H1 (cell line): Measurements from ENCODE around the gene CLUH. TPM values are rescaled to one million over a fixed set of nuclear protein-coding genes. Genes with fewer than 3 reads are reported as not detected.

Source experiments
- CTCF ChIA-PET: fragments of 300-600 bp; sonication (Branson Sonifier 250); formaldehyde crosslinking; loops from one replicate; lab custom pipeline; 2021; ENCODE audit not compliant: partially characterized antibody; lab: Charles Lee
- POLR2A ChIA-PET: fragments of 300-600 bp; sonication (Branson Sonifier 250); formaldehyde crosslinking; loops from one replicate; lab custom pipeline; 2021; ENCODE audit warnings: inconsistent platforms; ENCODE audit not compliant: partially characterized antibody; lab: Charles Lee
- DNase-seq, 2 experiments: peaks; one replicate each; pipeline versions ENCODE4 v3.0.0 to v3.0.0-alpha.2; 2010 to 2022; ENCODE audit warnings: low spot score in 2 of 2, low read depth in 1 of 2, mixed read lengths in 1 of 2
- FAIRE-seq: peaks from 2 replicates; lab custom pipeline; 2011; peaks lifted over from hg19 to GRCh38; lab: Jason Lieb, UNC
- H2AFZ ChIP-seq: 2 replicates; pipeline ENCODE4 v1.8.1; 2012; ENCODE audit warnings: low read length, inconsistent platforms
- H2AK5ac ChIP-seq: 2 replicates; pipeline ENCODE4 v1.6.1; 2013; ENCODE audit warnings: low read depth, low read length
- H2BK120ac ChIP-seq: replicated peaks from 2 replicates; pipeline ENCODE3; 2013; ENCODE audit warnings: low read depth, low read length, inconsistent platforms
- H2BK12ac ChIP-seq: 2 replicates; pipeline ENCODE4 v1.6.1; 2013; ENCODE audit warnings: low read depth, low read length
- H2BK15ac ChIP-seq: 2 replicates; pipeline ENCODE4 v1.6.1; 2013; ENCODE audit warnings: low read length
- H2BK20ac ChIP-seq: 2 replicates; pipeline ENCODE4 v1.6.1; 2013; ENCODE audit warnings: low read length
- H2BK5ac ChIP-seq: 2 replicates; pipeline ENCODE4 v1.6.1; 2013; ENCODE audit warnings: low read depth, low read length
- H3K14ac ChIP-seq: 2 replicates; pipeline ENCODE4 v1.6.1; 2013; ENCODE audit warnings: inconsistent platforms; ENCODE audit not compliant: insufficient read length
- H3K18ac ChIP-seq: 2 replicates; pipeline ENCODE4 v1.6.1; 2013; ENCODE audit warnings: low read length; ENCODE audit errors: extremely low read depth
- H3K23ac ChIP-seq: 2 replicates; pipeline ENCODE4 v1.6.1; 2013; ENCODE audit warnings: inconsistent platforms; ENCODE audit not compliant: insufficient read length
- H3K23me2 ChIP-seq: 2 replicates; pipeline ENCODE4 v1.6.1; 2013; ENCODE audit warnings: low read depth, low read length
- H3K27ac ChIP-seq: 2 replicates; pipeline ENCODE4 v1.6.1; 2011; ENCODE audit warnings: low read depth, low read length, inconsistent platforms
- H3K27me3 ChIP-seq, 4 experiments: replicated peaks in 1 of 4; 1 replicate in 1 of 4; 2 replicates in 3 of 4; pipeline versions ENCODE4 v1.6.1 to v1.8.1; 2011 to 2013; ENCODE audit warnings: low read length in 3 of 4, mild to moderate bottlenecking in 3 of 4, inconsistent platforms in 2 of 4, mixed read lengths in 2 of 4, moderate library complexity in 1 of 4; ENCODE audit not compliant: control insufficient read depth in 3 of 4, insufficient read depth in 3 of 4; ENCODE audit errors: extremely low read depth in 1 of 4
- H3K36me3 ChIP-seq, 4 experiments: 2 replicates each; pipeline versions ENCODE4 v1.6.1 to v1.8.1; 2011 to 2013; ENCODE audit warnings: mild to moderate bottlenecking in 4 of 4, low read length in 3 of 4, moderate library complexity in 2 of 4, control low read depth in 1 of 4, inconsistent platforms in 1 of 4; ENCODE audit not compliant: insufficient read depth in 4 of 4, control insufficient read depth in 2 of 4
- H3K4ac ChIP-seq: replicated peaks from 2 replicates; pipeline ENCODE3; 2013; ENCODE audit warnings: low read length, low read depth, mixed read lengths, inconsistent platforms; ENCODE audit not compliant: insufficient read length
- H3K4me1 ChIP-seq, 4 experiments: replicated peaks in 1 of 4; 1 replicate in 1 of 4; 2 replicates in 3 of 4; pipeline versions ENCODE4 v1.6.1 to v1.8.1; 2011 to 2013; ENCODE audit warnings: low read length in 3 of 4, inconsistent platforms in 2 of 4, mixed read lengths in 1 of 4; ENCODE audit not compliant: insufficient read depth in 4 of 4, control insufficient read depth in 3 of 4
- H3K4me2 ChIP-seq, 2 experiments: 2 replicates each; pipeline versions ENCODE4 v1.6.1 to v1.8.1; 2011 to 2013; ENCODE audit warnings: low read depth in 2 of 2, low read length in 2 of 2, control low read depth in 1 of 2, inconsistent platforms in 1 of 2, mild to moderate bottlenecking in 1 of 2; ENCODE audit not compliant: insufficient read depth in 1 of 2
- H3K4me3 ChIP-seq, 4 experiments: fragments of 200-600, 300-600 bp in 1 of 4; sonication (generic), shearing (Covaris generic), sonication (Bioruptor Twin) in 1 of 4; 2 replicates each; pipeline versions ENCODE4 v1.5.1 to v1.8.1; 2011 to 2016; ENCODE audit warnings: low read length in 4 of 4, low read depth in 3 of 4, control low read depth in 2 of 4, inconsistent platforms in 2 of 4, mild to moderate bottlenecking in 2 of 4, mixed read lengths in 1 of 4, moderate library complexity in 1 of 4; ENCODE audit not compliant: insufficient read depth in 2 of 4; ENCODE audit errors: extremely low read depth in 1 of 4
- H3K56ac ChIP-seq: replicated peaks from 2 replicates; pipeline ENCODE3; 2013; ENCODE audit warnings: low read depth, mild to moderate bottlenecking, mixed read lengths, low read length, inconsistent platforms; ENCODE audit not compliant: insufficient read length
- H3K79me1 ChIP-seq: 2 replicates; pipeline ENCODE4 v1.6.1; 2013; ENCODE audit warnings: low read depth, low read length, control low read depth
- H3K79me2 ChIP-seq, 2 experiments: 2 replicates each; pipeline versions ENCODE4 v1.6.1 to v1.8.1; 2012 to 2013; ENCODE audit warnings: low read length in 2 of 2, mild to moderate bottlenecking in 2 of 2, inconsistent platforms in 1 of 2; ENCODE audit not compliant: insufficient read depth in 2 of 2, control insufficient read depth in 1 of 2
- H3K9ac ChIP-seq, 4 experiments: replicated peaks in 1 of 4; 1 replicate in 1 of 4; 2 replicates in 3 of 4; pipeline versions ENCODE4 v1.6.1 to v1.8.1; 2011 to 2013; ENCODE audit warnings: low read depth in 3 of 4, low read length in 3 of 4, control low read depth in 2 of 4, mild to moderate bottlenecking in 2 of 4, moderate library complexity in 2 of 4, inconsistent platforms in 1 of 4; ENCODE audit errors: extremely low read depth in 1 of 4
- H3K9me3 ChIP-seq, 2 experiments: 2 replicates each; pipeline versions ENCODE4 v1.6.1 to v1.8.1; 2012 to 2013; ENCODE audit warnings: mild to moderate bottlenecking in 2 of 2, moderate library complexity in 2 of 2, control low read depth in 1 of 2, inconsistent platforms in 1 of 2, low read depth in 1 of 2, low read length in 1 of 2, mixed read lengths in 1 of 2; ENCODE audit not compliant: insufficient read depth in 2 of 2
- H4K20me1 ChIP-seq, 2 experiments: replicated peaks in 1 of 2; 2 replicates each; pipeline versions ENCODE3 to v1.8.1; 2011 to 2013; ENCODE audit warnings: inconsistent platforms in 2 of 2, low read length in 2 of 2, mild to moderate bottlenecking in 1 of 2; ENCODE audit not compliant: insufficient read depth in 2 of 2, control insufficient read depth in 1 of 2
- H4K5ac ChIP-seq: 2 replicates; pipeline ENCODE4 v1.6.1; 2013; ENCODE audit warnings: low read length, low read depth, mixed read lengths, inconsistent platforms; ENCODE audit not compliant: insufficient read length
- H4K8ac ChIP-seq: 2 replicates; pipeline ENCODE4 v1.8.0; 2013; ENCODE audit warnings: mild to moderate bottlenecking, moderate library complexity, low read length, inconsistent platforms; ENCODE audit not compliant: insufficient read depth; ENCODE audit errors: extremely low read depth
- H4K91ac ChIP-seq: replicated peaks from 2 replicates; pipeline ENCODE3; 2013; ENCODE audit warnings: low read length, mixed read lengths, inconsistent platforms; ENCODE audit not compliant: insufficient read length
- CBX5 ChIP-seq: fragments of 300-800, 300-1000 bp; sonication (generic); IDR thresholded peaks from 2 replicates; pipeline ENCODE4 v1.7.1; 2016; ENCODE audit warnings: antibody characterized with exemption, low read length, low read depth
- EGR1 ChIP-seq: IDR thresholded peaks from 2 replicates; pipeline ENCODE4 v1.6.1; 2011; ENCODE audit warnings: low read depth, low read length, borderline replicate concordance
- GABPA ChIP-seq: IDR thresholded peaks from 2 replicates; pipeline ENCODE4 v1.6.1; 2011; ENCODE audit warnings: mild to moderate bottlenecking, low read length, moderate library complexity, borderline replicate concordance; ENCODE audit not compliant: insufficient read depth
- GTF2F1 ChIP-seq: IDR thresholded peaks from 2 replicates; pipeline ENCODE4 v1.6.1; 2012; ENCODE audit warnings: low read depth, low read length, improper control_type of control experiment, borderline replicate concordance
- NRF1 ChIP-seq: IDR thresholded peaks from 2 replicates; pipeline ENCODE4 v1.6.1; 2011; ENCODE audit warnings: mild to moderate bottlenecking, low read depth, low read length, improper control_type of control experiment
- RBBP5 ChIP-seq: IDR thresholded peaks from 2 replicates; pipeline ENCODE4 v1.7.1; 2012; ENCODE audit warnings: low read depth, mild to moderate bottlenecking, inconsistent platforms, low read length, moderate library complexity, borderline replicate concordance
- RNF2 ChIP-seq: fragments of 200-900, 300-1000 bp; sonication (generic); IDR thresholded peaks from 2 replicates; pipeline ENCODE4 v1.7.1; 2016; ENCODE audit warnings: borderline replicate concordance, low read depth, mild to moderate bottlenecking, antibody characterized with exemption, low read length; ENCODE audit not compliant: poor library complexity, severe bottlenecking; ENCODE audit errors: missing control alignments
- SAP30 ChIP-seq: fragments of 300-600 bp; sonication (generic); IDR thresholded peaks from 2 replicates; pipeline ENCODE4 v1.7.1; 2012; ENCODE audit warnings: low read length, moderate library complexity, mild to moderate bottlenecking, inconsistent platforms; ENCODE audit not compliant: insufficient read depth, insufficient replicate concordance
- SIRT6 ChIP-seq: IDR thresholded peaks from one replicate; pipeline ENCODE4 v1.7.1; 2012; ENCODE audit warnings: low read length, inconsistent platforms
- TBP ChIP-seq: IDR thresholded peaks from 2 replicates; pipeline ENCODE4 v1.6.1; 2011; ENCODE audit warnings: low read depth, low read length, improper control_type of control experiment
- TCF12 ChIP-seq: IDR thresholded peaks from 2 replicates; pipeline ENCODE4 v1.6.1; 2011; ENCODE audit warnings: low read depth, mild to moderate bottlenecking, low read length
- WGBS, 2 experiments: shearing (Covaris generic) in 1 of 2; methylation state at CpG; one replicate each; pipeline versions ENCODE4 v1.1.6 to v1.1.7; 2013 to 2015; ENCODE audit warnings: low lambda C conversion rate in 2 of 2, mixed read lengths in 2 of 2, inconsistent platforms in 1 of 2, low coverage in 1 of 2, missing lambda C conversion rate in 1 of 2; ENCODE audit not compliant: insufficient replicate concordance in 2 of 2, insufficient coverage in 1 of 2, insufficient read length in 1 of 2; ENCODE audit errors: extremely low coverage in 1 of 2, missing lambda C conversion rate in 1 of 2; 5-methylcytosine and 5-hydroxymethylcytosine counted together
- polyA plus RNA-seq, 7 experiments: library from polyadenylated mRNA; depleted of rRNA in 3 of 7; stranded (reverse) in 5 of 7; unstranded in 2 of 7; fragments of >200 nt in 5 of 7; fragments of 200-250 nt in 2 of 7; gene quantifications; 1 replicate in 5 of 7; 2 replicates in 1 of 7; 4 replicates in 1 of 7; pipeline versions ENCODE4 v1.2.1 to v1.2.3, GENCODE V29; 2011 to 2013; ENCODE audit warnings: missing spikeins in 2 of 7, mixed read lengths in 2 of 7
- total RNA-seq: library from RNA; stranded (reverse); fragmentation: NEBNext Ultra II Directional; extraction: Animal tissue kit (Norgen Biotek cat#: 25700); gene quantifications from 2 replicates; pipeline ENCODE4 v1.2.1, GENCODE V29; 2021

The CLUH gene
- total and polyA plus RNA-seq, 2 of the 8 experiments (the other 6 are each of a cell fraction or from before 2014, with no cell fraction given) = 33.6 to 98.6 TPM

- Histone ChIP-seq H3K18ac (no peak overlapping the region), H3K9ac (no peak overlapping the region), H2BK15ac (no peak overlapping the region), H3K27me3 (peaks cover 0 to 9% (median 5%) of the 10 kb centered on the region in 4 experiments; a peak in 5 of 7 replicates), H4K8ac (no peak overlapping the region), H3K4me3 (no peak overlapping the region), H4K91ac (no peak overlapping the region), H3K14ac (no peak overlapping the region), H2BK20ac (no peak overlapping the region), H2BK120ac (no peak overlapping the region), H3K4ac (no peak overlapping the region), H3K79me2 (peaks cover 21 to 60% of the 10 kb centered on the region in 2 experiments; a peak in 3 of 4 replicates), H2AFZ (no peak overlapping the region), H3K23me2 (peaks cover 6% of the 10 kb centered on the region; the same call in 1 of the 2 replicates), H3K4me1 (peaks cover 4 to 27% (median 20%) of the 10 kb centered on the region in 4 experiments; a peak in 6 of 7 replicates), H3K56ac (no peak overlapping the region), H3K9me3 (no peaks in the 10 kb centered on the region), H4K5ac (no peak overlapping the region), H2BK12ac (no peak overlapping the region), H3K27ac (no peak overlapping the region), H4K20me1 (peaks cover 10 to 36% of the 10 kb centered on the region in 2 experiments), H2AK5ac (no peak overlapping the region), H3K23ac (no peak overlapping the region), H3K79me1 (peaks cover 17% of the 10 kb centered on the region), H3K36me3 (peaks cover 0 to 11% (median 6%) of the 10 kb centered on the region in 4 experiments; a peak in 5 of 8 replicates), H3K4me2 (no peak overlapping the region), H2BK5ac (no peak overlapping the region)
- FAIRE-seq = no peak
- DNase-seq = no peak
- ChIA-PET POLR2A (interaction anchor here (0.9 to 2.2 kb wide), 5 partner anchors 9 to 19 kb away, joined by 3 to 6 read pairs (median 5); no protein-coding TSS in a partner anchor), CTCF (interaction anchor here (0.6 to 5.8 kb wide), 10 partner anchors 9 to 290 kb away, joined by 3 to 62 read pairs (median 4); no protein-coding TSS in a partner anchor)
- WGBS, 2 experiments = 94% methylated on average over 25 of the region's 25 CpGs; no CpG with 5 or more reads in 1 of the 2 experiments
- TF ChIP-seq TCF12 (no peak), GTF2F1 (no peak), TBP (no peak), GABPA (no peak), RBBP5 (no peak), EGR1 (no peak), RNF2 (no peak), NRF1 (no peak), SAP30 (no peak), SIRT6 (no peak), CBX5 (no peak)
Observed at GRCh38 chr17:2705888-2706795, 5.4 kb downstream of the CLUH start.
